Skin of body (tissue), 2 donors: ENCODE results near the gene KCTD19. TPM values are rescaled to one million over a fixed set of nuclear protein-coding genes. Genes with fewer than 3 reads are reported as not detected.

ENCODE experiments used
- DNase-seq: peaks from one replicate; lab custom pipeline; 2025; lab: John Stamatoyannopoulos, UW
- total RNA-seq: library from RNA; depleted of rRNA; stranded (reverse); fragments of >200 nt; gene quantifications from one replicate; pipeline ENCODE4 v1.2.3, GENCODE V29; 2014

Gene KCTD19
- total RNA-seq, 1 donor from 2014 or later: 0.20 TPM

DNA sequence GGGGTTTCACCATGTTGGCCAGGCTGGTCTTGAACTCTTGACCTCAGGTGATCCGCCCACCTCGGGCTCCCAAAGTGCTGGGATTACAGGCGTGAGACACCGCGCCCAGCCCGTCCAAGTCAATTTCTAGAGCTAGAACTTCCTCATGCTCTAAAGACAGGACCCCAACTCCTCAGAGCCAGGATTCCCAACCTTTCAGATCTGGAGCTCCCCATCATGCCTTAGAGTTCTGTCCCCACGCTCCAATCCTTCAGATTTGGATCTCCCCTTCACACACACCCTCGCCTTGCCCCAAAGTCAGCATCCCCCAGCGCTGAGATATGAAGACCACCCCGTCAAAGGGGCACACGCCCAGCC is 448 bp downstream of the KCTD19 start:
- DNase-seq: no peak

GRCh38 chr16:67317853-67318252 is 8.7 kb downstream of the KCTD19 start:
- DNase-seq: no peak

DNA sequence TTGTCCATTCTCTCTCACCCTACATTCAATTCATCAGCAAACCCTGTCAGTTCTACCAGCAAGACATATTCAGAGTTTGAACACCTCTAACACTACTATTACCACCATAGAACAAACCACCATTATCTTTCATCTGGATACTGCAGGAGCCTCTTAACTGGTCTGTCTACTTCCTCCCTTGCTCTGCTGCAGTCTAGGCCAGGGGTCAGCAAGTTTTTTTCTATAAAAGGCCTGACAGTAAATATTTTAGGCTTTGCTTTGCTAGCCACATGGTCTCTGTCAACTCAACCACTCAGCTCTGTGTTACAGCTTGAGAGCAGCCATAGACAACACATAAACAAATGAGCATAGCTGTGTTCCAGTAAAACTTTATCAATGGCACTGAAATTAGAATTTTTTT is 13.8 kb downstream of the KCTD19 start:
- no peak for DNase-seq

DNA sequence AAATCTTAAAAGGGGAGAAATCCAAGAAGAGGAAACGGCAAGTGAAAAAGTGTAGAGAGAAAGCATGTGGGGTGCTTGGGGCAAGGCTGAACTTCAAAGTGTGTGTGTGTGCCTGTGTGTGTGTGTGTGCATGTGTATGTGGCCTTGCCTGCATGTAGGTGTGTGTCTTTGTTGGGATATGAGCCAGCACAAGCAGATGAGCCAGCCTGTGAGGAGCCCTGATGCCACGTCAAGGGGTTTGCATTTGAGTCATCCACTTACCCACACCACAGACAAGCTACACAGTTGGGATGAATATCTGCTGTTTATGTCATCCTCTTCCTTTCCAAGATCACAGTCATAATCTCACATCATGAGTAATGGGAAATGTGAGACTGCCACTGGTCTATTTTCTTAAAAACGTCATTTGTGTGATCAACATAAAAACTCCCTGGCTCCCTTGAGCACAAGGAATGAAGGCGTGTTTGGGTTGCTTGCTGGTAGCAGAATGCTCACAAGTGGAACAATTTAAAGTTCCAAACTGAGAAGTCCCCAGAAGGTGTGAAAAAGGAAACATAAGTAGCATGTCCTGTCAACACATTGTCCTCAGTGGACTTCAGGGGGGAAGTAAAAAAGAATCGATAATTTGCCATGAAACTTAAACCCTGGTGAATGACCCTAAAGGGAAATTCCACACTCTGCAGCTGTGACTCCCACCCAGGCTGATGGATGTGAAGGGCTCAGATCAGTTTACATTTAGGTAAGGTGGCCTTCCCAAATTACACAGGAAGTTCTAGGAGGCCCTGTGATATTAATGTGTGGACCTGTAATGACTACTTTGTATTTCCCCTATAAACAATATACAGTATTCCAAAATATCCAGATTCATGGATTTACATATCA is 14.7 kb downstream of the KCTD19 start:
- DNase-seq: peak; percentile 33

- DNase-seq: no peak
Measured at GRCh38 chr16:67310561-67310960, 16.0 kb downstream of the KCTD19 start.

DNA sequence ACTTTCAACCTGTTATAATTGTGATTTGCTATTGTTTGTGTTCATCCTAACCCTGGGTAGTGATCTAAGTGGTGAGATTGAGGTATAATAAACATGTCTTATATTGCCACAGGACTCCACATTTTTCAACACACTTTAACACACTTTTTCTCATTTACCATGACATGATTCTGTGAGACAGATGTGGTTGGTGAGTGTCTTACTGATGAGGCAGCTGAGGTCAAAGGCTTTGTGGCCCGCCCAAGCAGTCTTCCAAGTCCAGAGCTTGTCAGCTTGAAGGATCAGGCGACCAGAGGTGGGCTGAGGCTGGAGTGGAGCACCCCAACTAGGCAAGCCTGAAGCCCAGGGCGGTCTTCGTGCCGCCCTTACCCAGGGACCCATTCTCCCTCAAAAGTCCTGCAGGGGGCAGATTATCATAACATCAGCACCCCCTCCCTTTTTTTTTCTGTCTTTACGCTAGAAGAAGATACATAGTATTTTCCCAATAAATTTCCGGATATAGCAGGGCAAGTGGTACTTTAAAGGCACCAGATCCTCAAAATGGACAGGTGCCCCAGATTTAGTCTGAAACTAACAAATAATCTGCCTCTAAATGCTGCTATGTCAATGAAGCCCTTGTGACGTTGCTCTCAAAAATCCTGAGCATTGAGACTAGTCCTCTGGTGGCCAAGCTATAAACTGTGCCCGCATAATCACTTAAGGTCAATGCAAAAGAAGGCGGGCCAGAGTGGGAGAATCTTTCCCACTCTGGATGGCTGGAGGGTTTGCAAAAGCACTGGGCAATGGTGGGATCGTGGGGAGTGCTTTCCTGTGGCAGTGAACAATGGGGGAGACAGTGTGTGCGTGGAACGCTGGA is 21.1 kb downstream of the KCTD19 start:
- DNase-seq: no peak

DNA sequence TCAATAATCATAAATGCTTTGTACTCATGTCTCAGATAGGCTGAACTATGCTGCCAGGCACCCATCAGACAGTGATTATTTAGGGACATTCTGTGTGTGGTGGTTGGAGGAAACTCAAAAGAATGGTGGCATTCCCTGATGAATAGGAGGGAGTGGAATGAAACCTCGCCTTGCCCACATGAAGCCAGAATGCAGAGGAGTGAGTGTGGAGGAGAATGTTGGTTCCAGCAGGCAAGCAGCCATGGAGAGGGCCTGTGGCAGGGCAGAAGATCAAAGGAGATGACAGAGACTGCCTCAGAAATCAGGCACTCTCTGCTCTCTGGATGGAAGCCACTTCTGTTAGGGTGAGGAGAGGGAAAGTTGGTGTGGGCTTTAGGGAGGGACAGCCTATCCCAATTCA is 22.5 kb downstream of the KCTD19 start:
- no peak for DNase-seq

- no peak for DNase-seq
Measured at GRCh38 chr16:67302970-67303369, 23.6 kb downstream of the KCTD19 start.

DNA sequence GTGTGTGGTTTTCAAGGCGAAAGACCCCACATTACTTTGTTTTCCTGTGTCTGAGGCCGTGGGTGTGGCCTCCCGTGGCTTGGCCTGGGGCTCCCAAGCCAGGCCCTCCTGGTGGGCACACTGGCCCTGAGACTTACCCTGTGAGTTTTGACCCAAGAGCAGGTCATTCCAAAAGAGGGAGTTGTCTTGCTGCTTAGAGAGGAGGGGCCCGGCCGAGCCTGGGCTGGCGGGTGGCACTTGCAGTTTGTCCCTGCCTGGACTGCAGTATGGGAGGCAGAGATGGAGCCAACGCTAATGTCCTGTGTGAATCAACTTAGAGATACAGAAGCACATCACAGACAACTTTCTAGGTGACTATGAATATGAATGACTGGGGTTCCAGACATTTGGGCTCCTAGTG is 24.5 kb downstream of the KCTD19 start:
- DNase-seq: no peak

- peak; percentile 23 for DNase-seq
Measured at GRCh38 chr16:67301080-67301782, 25.3 kb downstream of the KCTD19 start.

- DNase-seq: no peak
Measured at GRCh38 chr16:67299269-67299668, 27.3 kb downstream of the KCTD19 start.

- DNase-seq: no peak
Measured at GRCh38 chr16:67298277-67298676, 28.3 kb downstream of the KCTD19 start.

DNA sequence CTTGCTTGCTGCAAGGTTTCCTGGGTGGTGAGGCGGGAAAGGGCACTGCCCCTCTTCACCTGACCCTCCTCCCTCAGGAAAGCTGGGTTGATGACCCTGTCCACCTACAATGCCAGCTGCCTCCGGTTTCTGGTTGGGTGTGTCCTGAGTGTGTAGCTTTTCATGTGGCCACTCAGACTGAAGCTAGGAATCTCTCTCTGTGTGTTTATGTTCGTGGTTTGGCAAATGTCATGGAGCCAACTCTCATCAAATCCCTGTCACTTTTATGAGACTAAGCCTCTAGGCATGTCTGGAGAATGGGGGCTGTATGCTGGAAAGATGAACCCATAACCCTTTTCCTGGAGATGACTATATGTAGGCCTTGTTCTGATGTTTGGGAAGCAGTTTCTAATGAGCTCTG is 30.1 kb downstream of the KCTD19 start:
- DNase-seq: no peak

GRCh38 chr16:67294938-67295361 is 31.6 kb downstream of the KCTD19 start:
- DNase-seq: no peak

- DNase-seq: no peak
Measured at GRCh38 chr16:67294171-67294757, 32.3 kb downstream of the KCTD19 start.

DNA sequence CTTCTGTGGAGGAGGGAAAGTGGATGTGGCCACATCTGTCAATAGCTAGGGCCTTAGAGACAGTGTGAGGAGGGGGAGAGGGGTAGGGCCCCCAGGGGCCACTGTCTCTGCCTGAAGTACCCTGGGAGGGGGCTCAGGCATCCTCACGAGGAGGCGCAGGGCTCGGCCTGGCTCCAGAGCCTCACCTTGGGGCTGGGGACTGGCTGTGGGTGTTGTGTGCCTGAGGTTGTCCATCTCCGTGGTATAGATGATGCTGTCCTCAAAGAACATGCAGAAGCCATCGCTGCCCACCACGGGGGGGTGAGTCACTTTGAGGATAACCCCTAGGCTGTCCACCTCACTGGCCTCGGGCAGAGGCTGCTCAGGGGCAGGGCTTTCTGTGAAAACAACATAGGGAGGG is 35.1 kb downstream of the KCTD19 start:
- no peak for DNase-seq

DNA sequence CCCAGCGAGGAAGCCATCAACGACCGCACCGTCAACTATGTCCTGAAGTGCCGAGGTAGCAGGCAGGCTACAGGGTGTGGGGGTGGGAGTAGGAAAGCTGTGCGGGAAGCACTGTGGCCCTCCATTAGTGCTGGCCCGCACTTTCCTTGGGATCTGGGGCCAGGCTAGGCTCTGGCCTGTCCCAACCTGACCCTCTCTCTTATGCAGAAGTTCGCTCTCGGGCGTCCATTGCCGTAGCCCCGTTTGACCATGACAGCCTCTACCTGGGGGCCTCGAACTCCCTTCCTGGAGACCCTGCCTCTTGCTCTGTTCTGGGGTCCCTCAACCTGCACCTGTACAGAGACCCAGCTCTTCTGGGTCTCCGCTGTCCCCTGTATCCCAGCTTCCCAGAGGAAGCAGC is 38.6 kb downstream of the KCTD19 start:
- DNase-seq: no peak

GRCh38 chr16:67286441-67287235 is 39.9 kb downstream of the KCTD19 start:
- no peak for DNase-seq

DNA sequence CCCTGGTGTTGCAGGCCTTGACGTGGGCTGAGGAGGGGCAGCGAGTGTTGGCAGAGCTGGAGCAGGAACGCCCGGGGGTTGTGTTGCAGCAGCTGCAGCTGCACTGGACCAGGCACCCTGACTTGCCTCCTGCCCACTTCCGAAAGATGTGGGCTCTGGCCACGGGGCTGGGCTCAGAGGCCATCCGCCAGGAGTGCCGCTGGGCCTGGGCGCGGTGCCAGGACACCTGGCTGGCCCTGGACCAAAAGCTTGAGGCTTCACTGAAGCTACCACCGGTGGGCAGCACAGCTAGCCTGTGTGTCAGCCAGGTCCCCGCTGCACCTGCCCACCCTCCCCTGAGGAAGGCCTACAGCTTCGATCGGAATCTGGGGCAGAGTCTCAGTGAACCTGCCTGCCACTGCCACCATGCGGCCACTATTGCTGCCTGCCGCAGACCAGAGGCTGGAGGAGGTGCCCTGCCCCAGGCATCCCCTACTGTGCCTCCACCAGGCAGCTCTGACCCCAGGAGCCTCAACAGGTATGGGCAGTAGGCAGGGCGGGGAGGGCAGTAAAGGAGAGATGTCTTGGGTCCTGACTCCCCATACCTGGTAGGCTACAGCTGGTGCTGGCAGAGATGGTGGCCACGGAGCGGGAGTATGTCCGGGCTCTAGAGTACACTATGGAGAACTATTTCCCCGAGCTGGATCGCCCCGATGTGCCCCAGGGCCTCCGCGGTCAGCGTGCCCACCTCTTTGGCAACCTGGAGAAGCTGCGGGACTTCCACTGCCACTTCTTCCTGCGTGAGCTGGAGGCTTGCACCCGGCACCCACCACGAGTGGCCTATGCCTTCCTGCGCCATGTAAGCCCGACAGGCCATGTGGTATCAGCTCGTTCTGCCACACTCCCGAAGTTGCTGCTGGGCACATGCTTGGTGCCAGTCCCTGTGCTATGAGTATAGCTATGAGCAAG is 41.6 kb downstream of the KCTD19 start:
- no peak for DNase-seq
